IMR-90 (cell line): ENCODE results near the gene SCN11A. TPM values are rescaled to one million over a fixed set of nuclear protein-coding genes. Genes with fewer than 3 reads are reported as not detected.

Experiments
- ATAC-seq: fragments of 200-7000 bp; cut with Tn5 transposase; 2 replicates; pipeline ENCODE4 v1.9.1; 2020; ENCODE audit warnings: low read depth, mild to moderate bottlenecking, moderate library complexity
- BruUV-seq: library from RNA; stranded (reverse); fragments of 400-500 nt; replicated peaks from 2 replicates; lab custom pipeline; 2021; lab: Mats Ljungman, UMichigan
- CTCF ChIA-PET: fragments of 300-600 bp; formaldehyde crosslinking; extraction: SDS; loops from one replicate; lab custom pipeline; 2021; ENCODE audit warnings: antibody characterized with exemption; lab: Yijun Ruan, JAX
- POLR2A ChIA-PET: fragments of 300-600 bp; sonication (Branson Sonifier 250); formaldehyde crosslinking; loops from one replicate; lab custom pipeline; 2022; ENCODE audit warnings: antibody characterized with exemption; ENCODE audit not compliant: unreplicated experiment; lab: Charles Lee
- DNase-seq: peaks from one replicate; pipeline ENCODE4 v3.0.0; 2013
- H2AFZ ChIP-seq: replicated peaks from 2 replicates; pipeline ENCODE3; 2013; ENCODE audit warnings: low read length, mild to moderate bottlenecking; ENCODE audit not compliant: poor library complexity
- H2AK5ac ChIP-seq: 2 replicates; pipeline ENCODE4 v1.6.1; 2013; ENCODE audit warnings: low read depth, low read length, inconsistent platforms
- H2AK9ac ChIP-seq: replicated peaks from 2 replicates; pipeline ENCODE3; 2013; ENCODE audit warnings: mild to moderate bottlenecking, low read depth, low read length, moderate library complexity; ENCODE audit not compliant: poor library complexity
- H2BK120ac ChIP-seq: 2 replicates; pipeline ENCODE4 v1.6.1; 2013; ENCODE audit warnings: low read depth, low read length, inconsistent platforms
- H2BK15ac ChIP-seq: 3 replicates; pipeline ENCODE4 v1.6.1; 2013; ENCODE audit warnings: low read depth, low read length, inconsistent platforms
- H2BK20ac ChIP-seq: 2 replicates; pipeline ENCODE4 v1.6.1; 2013; ENCODE audit warnings: low read depth, mild to moderate bottlenecking, inconsistent platforms, low read length, moderate library complexity
- H2BK5ac ChIP-seq: 2 replicates; pipeline ENCODE4 v1.6.1; 2013; ENCODE audit warnings: mild to moderate bottlenecking, low read depth, low read length, inconsistent platforms; ENCODE audit not compliant: poor library complexity, severe bottlenecking
- H3K14ac ChIP-seq: replicated peaks from 2 replicates; pipeline ENCODE4 v1.6.1; 2013; ENCODE audit warnings: low read depth, low read length, inconsistent platforms
- H3K18ac ChIP-seq: 2 replicates; pipeline ENCODE4 v1.6.1; 2013; ENCODE audit warnings: low read depth, low read length, control low read depth
- H3K23ac ChIP-seq: 2 replicates; pipeline ENCODE4 v1.6.1; 2013; ENCODE audit warnings: low read depth, low read length, inconsistent platforms
- H3K27ac ChIP-seq: 2 replicates; pipeline ENCODE4 v1.5.1; 2013; ENCODE audit warnings: mild to moderate bottlenecking, control low read depth, low read length; ENCODE audit not compliant: insufficient read depth
- H3K27me3 ChIP-seq: 2 replicates; pipeline ENCODE4 v1.6.1; 2013; ENCODE audit warnings: low read length; ENCODE audit not compliant: control insufficient read depth, insufficient read depth
- H3K36me3 ChIP-seq: 2 replicates; pipeline ENCODE4 v1.6.1; 2013; ENCODE audit warnings: low read length, mixed read lengths; ENCODE audit not compliant: control insufficient read depth, insufficient read depth
- H3K4ac ChIP-seq: 2 replicates; pipeline ENCODE4 v1.6.1; 2013; ENCODE audit warnings: low read depth, low read length, inconsistent platforms
- H3K4me1 ChIP-seq: 2 replicates; pipeline ENCODE4 v1.6.1; 2013; ENCODE audit warnings: low read length, mixed read lengths; ENCODE audit not compliant: control insufficient read depth, insufficient read depth
- H3K4me2 ChIP-seq: 2 replicates; pipeline ENCODE4 v1.6.1; 2013; ENCODE audit warnings: low read depth, mild to moderate bottlenecking, control low read depth, low read length, moderate library complexity
- H3K4me3 ChIP-seq: 2 replicates; pipeline ENCODE4 v1.5.1; 2013; ENCODE audit warnings: low read depth, mild to moderate bottlenecking, control low read depth, low read length, moderate library complexity; ENCODE audit not compliant: insufficient read depth
- H3K56ac ChIP-seq: 2 replicates; pipeline ENCODE4 v1.6.1; 2013; ENCODE audit warnings: low read length, inconsistent platforms; ENCODE audit not compliant: insufficient read depth; ENCODE audit errors: extremely low read depth
- H3K79me1 ChIP-seq, 2 experiments: 2 replicates each; pipeline ENCODE4 v1.6.1; 2013; ENCODE audit warnings: low read length in 2 of 2, inconsistent platforms in 1 of 2, low read depth in 1 of 2
- H3K9ac ChIP-seq: 2 replicates; pipeline ENCODE4 v1.6.1; 2013; ENCODE audit warnings: low read depth, low read length, control low read depth
- H3K9me1 ChIP-seq: 2 replicates; pipeline ENCODE4 v1.6.1; 2013; ENCODE audit warnings: low read length, inconsistent platforms; ENCODE audit not compliant: insufficient read depth
- H3K9me3 ChIP-seq: 2 replicates; pipeline ENCODE4 v1.6.1; 2013; ENCODE audit warnings: low read length; ENCODE audit not compliant: control insufficient read depth, insufficient read depth
- H4K20me1 ChIP-seq: 2 replicates; pipeline ENCODE4 v1.6.1; 2013; ENCODE audit warnings: low read length, inconsistent platforms; ENCODE audit not compliant: insufficient read depth
- H4K5ac ChIP-seq: 2 replicates; pipeline ENCODE4 v1.6.1; 2013; ENCODE audit warnings: mild to moderate bottlenecking, low read depth, low read length, control low read depth
- H4K8ac ChIP-seq, 2 experiments: 2 replicates each; pipeline ENCODE4 v1.6.1; 2013; ENCODE audit warnings: low read depth in 2 of 2, low read length in 2 of 2, control low read depth in 1 of 2, inconsistent platforms in 1 of 2
- H4K91ac ChIP-seq: 2 replicates; pipeline ENCODE4 v1.6.1; 2013; ENCODE audit warnings: low read depth, low read length, inconsistent platforms; ENCODE audit not compliant: insufficient read depth
- ELK1 ChIP-seq: fragments of 150-350 bp; IDR thresholded peaks from 2 replicates; pipeline ENCODE4 v1.6.1; 2016; ENCODE audit warnings: low read depth, mild to moderate bottlenecking, low read length, moderate library complexity, borderline replicate concordance
- NFE2L2 ChIP-seq: fragments of 150-350 bp; IDR thresholded peaks from 2 replicates; pipeline ENCODE4 v1.6.1; 2016; ENCODE audit warnings: low read depth, mild to moderate bottlenecking, low read length
- RAD21 ChIP-seq: IDR thresholded peaks from 2 replicates; pipeline ENCODE4 v1.6.1; 2012; ENCODE audit warnings: low read length, improper control_type of control experiment
- RFX5 ChIP-seq: IDR thresholded peaks from 2 replicates; pipeline ENCODE4 v1.8.0; 2012; ENCODE audit warnings: low read depth, mild to moderate bottlenecking, low read length, moderate library complexity
- SMC3 ChIP-seq: fragments of 150-350 bp; IDR thresholded peaks from 2 replicates; pipeline ENCODE4 v1.6.1; 2016; ENCODE audit warnings: low read depth, mild to moderate bottlenecking, antibody characterized with exemption, low read length, moderate library complexity
- WGBS, 2 experiments: methylation state at CpG; one replicate each; pipeline versions ENCODE4 v1.1.5 to v1.1.7; 2013; ENCODE audit warnings: missing lambda C conversion rate in 2 of 2; ENCODE audit not compliant: insufficient read length in 1 of 2; ENCODE audit errors: extremely low coverage in 2 of 2; 5-methylcytosine and 5-hydroxymethylcytosine counted together
- dilution Hi-C: fragments of 300-500 bp; cut with HindIII; formaldehyde crosslinking; loops from one replicate; pipeline ENCODE4 v1.14.3; 2018; ENCODE audit warnings: low sequenced_read_pairs; ENCODE audit not compliant: unreplicated experiment
- in situ Hi-C: fragments of 300-500 bp; cut with MboI; formaldehyde crosslinking; loops from 3 replicates; pipeline ENCODE4 v1.14.3; 2019; ENCODE audit warnings: low sequenced_read_pairs, inconsistent platforms, mixed read lengths
- intact Hi-C: fragments of 100-400 bp; cut with micrococcal nuclease; formaldehyde crosslinking; loops from 2 replicates; pipeline ENCODE4 v1.10.0; 2022
- polyA plus RNA-seq, 3 experiments: library from polyadenylated mRNA; depleted of rRNA; stranded (reverse); fragments of >200 nt; gene quantifications; 2 replicates each; pipeline ENCODE4 v1.2.3, GENCODE V29; 2012; ENCODE audit warnings: low replicate concordance in 1 of 3
- total RNA-seq: library from RNA; depleted of rRNA; stranded (reverse); fragments of >200 nt; gene quantifications from 2 replicates; pipeline ENCODE4 v1.2.3, GENCODE V29; 2012

SCN11A gene
- total and polyA plus RNA-seq, 2 of the 4 experiments (the other 2 are of a cell fraction) = under 0.01 to 0.02 TPM

- Histone ChIP-seq H3K4ac (no peak overlapping the region), H2BK5ac (no peak overlapping the region), H4K5ac (no peak overlapping the region), H3K27me3 (no peaks in the 10 kb centered on the region), H4K8ac (no peak overlapping the region), H3K79me1 (peaks cover 17 to 42% of the 10 kb centered on the region in 2 experiments), H4K91ac (no peak overlapping the region), H3K4me2 (no peak overlapping the region), H3K9ac (no peak overlapping the region), H4K20me1 (peaks cover 43% of the 10 kb centered on the region), H3K36me3 (peaks cover 52% of the 10 kb centered on the region), H3K18ac (no peak overlapping the region), H3K4me3 (no peak overlapping the region), H2BK120ac (no peak overlapping the region), H3K9me3 (no peaks in the 10 kb centered on the region), H2AK5ac (no peak overlapping the region), H2AFZ (no peak overlapping the region), H3K56ac (no peak overlapping the region), H3K27ac (no peak overlapping the region), H2BK15ac (no peak overlapping the region), H2AK9ac (no peak overlapping the region), H3K4me1 (no peaks in the 10 kb centered on the region), H3K23ac (no peak overlapping the region), H3K14ac (no peak overlapping the region), H2BK20ac (no peak overlapping the region), H3K9me1 (no peaks in the 10 kb centered on the region)
- no TSS peak for BruUV-seq
- in situ Hi-C loops = no loop called here
- no CpG with 5 or more reads among the region's 1 CpG for WGBS, 2 experiments
- TF ChIP-seq NFE2L2 = no peak
- no peak for TF ChIP-seq RFX5
- no peak for TF ChIP-seq ELK1
- no peak for TF ChIP-seq SMC3
- TF ChIP-seq RAD21 = no peak
- CTCF ChIA-PET = no interaction called here
- POLR2A ChIA-PET = no interaction called here
- DNase-seq (no peak), ATAC-seq (no peak)
- intact Hi-C loops = no loop called here
- dilution Hi-C loops = no loop called here
These were observed 47.5 kb upstream of the SCN11A start for GRCh38 chr3:39099242-39099641.
